Mucosa of stomach (tissue), 1 donor: ENCODE measurements around the gene OR52E1.

Experiments
- H3K27me3 ChIP-seq: one replicate; pipeline ENCODE4 v1.7.0; 2013; ENCODE audit warnings: mild to moderate bottlenecking, low read length; ENCODE audit not compliant: control insufficient read depth, insufficient read depth
- H3K36me3 ChIP-seq: one replicate; pipeline ENCODE4 v1.7.0; 2013; ENCODE audit warnings: low read length; ENCODE audit not compliant: control insufficient read depth, insufficient read depth
- H3K4me1 ChIP-seq: one replicate; pipeline ENCODE4 v1.7.0; 2013; ENCODE audit warnings: mild to moderate bottlenecking, low read length; ENCODE audit not compliant: control insufficient read depth, insufficient read depth
- H3K4me3 ChIP-seq: one replicate; pipeline ENCODE4 v1.7.0; 2013; ENCODE audit warnings: low read length
- H3K9ac ChIP-seq: one replicate; pipeline ENCODE4 v1.7.0; 2013; ENCODE audit warnings: mild to moderate bottlenecking, low read length, moderate library complexity
- H3K9me3 ChIP-seq: one replicate; pipeline ENCODE4 v1.7.0; 2013; ENCODE audit warnings: mild to moderate bottlenecking, low read length, moderate library complexity; ENCODE audit not compliant: control insufficient read depth
- donor health status: Pancreatic carcinoma.

OR52E1 gene

DNA sequence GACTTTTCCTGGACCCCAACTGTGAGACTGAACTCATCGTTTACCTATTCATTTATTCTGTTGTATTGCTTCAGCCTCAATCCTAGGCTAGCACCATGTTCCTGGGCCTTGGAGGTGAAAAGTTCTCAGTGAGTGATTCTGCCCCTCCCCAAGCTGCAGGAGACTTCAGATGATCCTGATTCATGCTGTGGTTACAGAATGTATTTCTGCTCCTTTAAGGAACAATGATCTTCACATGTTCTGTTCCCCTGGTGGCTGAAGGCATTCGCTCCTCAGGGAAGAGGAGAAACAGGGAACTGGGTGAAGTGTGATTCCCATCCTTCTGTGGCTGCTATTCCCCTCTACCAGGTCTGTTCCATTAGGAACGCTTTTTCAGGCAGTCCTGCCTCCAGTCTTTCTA, 2.4 kb downstream of the OR52E1 start:
- Histone ChIP-seq H3K27me3 (no peaks in the 10 kb centered on the region), H3K36me3 (no peaks in the 10 kb centered on the region), H3K9me3 (no peaks in the 10 kb centered on the region), H3K4me1 (no peaks in the 10 kb centered on the region), H3K4me3 (no peak overlapping the region), H3K9ac (no peak overlapping the region)

- Histone ChIP-seq H3K36me3 (no peaks in the 10 kb centered on the region), H3K9me3 (no peaks in the 10 kb centered on the region), H3K27me3 (no peaks in the 10 kb centered on the region), H3K4me1 (no peaks in the 10 kb centered on the region), H3K9ac (no peak overlapping the region), H3K4me3 (no peak overlapping the region)
Measured at GRCh38 chr11:5081405-5081804, 12.0 kb downstream of the OR52E1 start.

- Histone ChIP-seq H3K4me3 (no peak overlapping the region), H3K4me1 (no peaks in the 10 kb centered on the region), H3K9ac (no peak overlapping the region), H3K9me3 (no peaks in the 10 kb centered on the region), H3K27me3 (no peaks in the 10 kb centered on the region), H3K36me3 (no peaks in the 10 kb centered on the region)
Measured at GRCh38 chr11:5083602-5084001, 14.2 kb downstream of the OR52E1 start.

GRCh38 chr11:5088556-5088955, 19.2 kb downstream of the OR52E1 start:
- no peaks in the 10 kb centered on the region for H3K4me1 ChIP-seq
- H3K9ac ChIP-seq = no peak overlapping the region
- no peaks in the 10 kb centered on the region for H3K9me3 ChIP-seq
- no peak overlapping the region for H3K4me3 ChIP-seq
- no peaks in the 10 kb centered on the region for H3K27me3 ChIP-seq
- H3K36me3 ChIP-seq = no peaks in the 10 kb centered on the region

GRCh38 chr11:5090668-5091067, 21.3 kb downstream of the OR52E1 start:
- Histone ChIP-seq H3K9me3 (no peaks in the 10 kb centered on the region), H3K9ac (no peak overlapping the region), H3K4me1 (no peaks in the 10 kb centered on the region), H3K27me3 (no peaks in the 10 kb centered on the region), H3K36me3 (no peaks in the 10 kb centered on the region), H3K4me3 (no peak overlapping the region)

- H3K36me3 ChIP-seq = no peaks in the 10 kb centered on the region
- no peaks in the 10 kb centered on the region for H3K27me3 ChIP-seq
- H3K9me3 ChIP-seq = no peaks in the 10 kb centered on the region
- no peak overlapping the region for H3K4me3 ChIP-seq
- no peak overlapping the region for H3K9ac ChIP-seq
- H3K4me1 ChIP-seq = no peaks in the 10 kb centered on the region
Measured at GRCh38 chr11:5092821-5093585, 23.6 kb downstream of the OR52E1 start.

DNA sequence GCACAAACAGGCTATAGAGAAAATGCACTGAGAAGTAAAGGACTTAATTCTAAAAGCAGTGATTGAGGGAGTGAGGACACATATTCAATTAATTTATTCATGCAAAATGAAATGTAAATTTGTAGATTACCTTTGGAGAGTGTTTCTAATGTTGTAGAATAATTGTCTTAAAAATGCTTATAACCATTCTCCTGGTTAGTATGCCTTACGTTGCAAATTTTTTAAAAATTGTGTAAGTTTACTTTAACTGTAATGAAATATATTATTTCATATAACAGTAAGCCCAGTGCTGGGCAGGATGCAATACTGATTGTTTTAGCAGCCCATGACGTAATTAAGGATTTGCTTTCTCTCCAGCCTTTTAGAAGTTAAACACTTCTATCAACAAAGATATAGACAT, 26.6 kb downstream of the OR52E1 start:
- no peaks in the 10 kb centered on the region for H3K4me1 ChIP-seq
- no peak overlapping the region for H3K4me3 ChIP-seq
- no peaks in the 10 kb centered on the region for H3K27me3 ChIP-seq
- H3K9ac ChIP-seq = no peak overlapping the region
- no peaks in the 10 kb centered on the region for H3K36me3 ChIP-seq
- H3K9me3 ChIP-seq = no peaks in the 10 kb centered on the region

- no peak overlapping the region for H3K4me3 ChIP-seq
- H3K4me1 ChIP-seq = no peaks in the 10 kb centered on the region
- no peak overlapping the region for H3K9ac ChIP-seq
- H3K9me3 ChIP-seq = no peaks in the 10 kb centered on the region
- H3K36me3 ChIP-seq = no peaks in the 10 kb centered on the region
- H3K27me3 ChIP-seq = no peaks in the 10 kb centered on the region
Measured at GRCh38 chr11:5102246-5102645, 32.9 kb downstream of the OR52E1 start.

- Histone ChIP-seq H3K27me3 (no peaks in the 10 kb centered on the region), H3K4me3 (no peak overlapping the region), H3K4me1 (no peaks in the 10 kb centered on the region), H3K9ac (no peak overlapping the region), H3K36me3 (no peaks in the 10 kb centered on the region), H3K9me3 (no peaks in the 10 kb centered on the region)
Measured at GRCh38 chr11:5103066-5103465, 33.7 kb downstream of the OR52E1 start.

DNA sequence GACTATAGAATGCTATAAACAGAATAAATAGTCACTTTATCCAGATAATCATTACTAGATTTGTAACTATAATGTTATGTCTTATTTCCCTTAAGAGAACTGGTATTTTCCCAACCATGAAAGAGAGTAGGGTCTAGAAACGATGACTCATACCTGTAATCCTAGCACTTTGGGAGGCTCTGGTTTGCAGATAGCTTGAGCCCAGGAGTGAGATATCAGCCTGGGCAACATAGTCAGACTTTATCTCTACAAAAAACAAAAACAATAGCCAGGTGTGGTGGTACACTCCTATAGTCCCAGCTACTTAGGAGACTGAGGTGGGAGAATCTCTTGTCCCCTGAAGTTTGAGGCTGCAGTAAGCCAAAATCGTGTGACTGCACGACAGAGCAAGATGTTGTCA, 37.9 kb downstream of the OR52E1 start:
- no peaks in the 10 kb centered on the region for H3K4me1 ChIP-seq
- no peaks in the 10 kb centered on the region for H3K27me3 ChIP-seq
- H3K9me3 ChIP-seq = no peaks in the 10 kb centered on the region
- no peak overlapping the region for H3K9ac ChIP-seq
- no peak overlapping the region for H3K4me3 ChIP-seq
- H3K36me3 ChIP-seq = no peaks in the 10 kb centered on the region

- no peaks in the 10 kb centered on the region for H3K4me1 ChIP-seq
- no peaks in the 10 kb centered on the region for H3K9me3 ChIP-seq
- H3K9ac ChIP-seq = no peak overlapping the region
- no peak overlapping the region for H3K4me3 ChIP-seq
- H3K27me3 ChIP-seq = no peaks in the 10 kb centered on the region
- no peaks in the 10 kb centered on the region for H3K36me3 ChIP-seq
Measured at GRCh38 chr11:5115339-5115738, 46.0 kb downstream of the OR52E1 start.

GRCh38 chr11:5117588-5117987, 48.2 kb downstream of the OR52E1 start:
- H3K9me3 ChIP-seq = no peaks in the 10 kb centered on the region
- H3K36me3 ChIP-seq = no peaks in the 10 kb centered on the region
- H3K4me1 ChIP-seq = no peaks in the 10 kb centered on the region
- no peak overlapping the region for H3K4me3 ChIP-seq
- no peaks in the 10 kb centered on the region for H3K27me3 ChIP-seq
- no peak overlapping the region for H3K9ac ChIP-seq

DNA sequence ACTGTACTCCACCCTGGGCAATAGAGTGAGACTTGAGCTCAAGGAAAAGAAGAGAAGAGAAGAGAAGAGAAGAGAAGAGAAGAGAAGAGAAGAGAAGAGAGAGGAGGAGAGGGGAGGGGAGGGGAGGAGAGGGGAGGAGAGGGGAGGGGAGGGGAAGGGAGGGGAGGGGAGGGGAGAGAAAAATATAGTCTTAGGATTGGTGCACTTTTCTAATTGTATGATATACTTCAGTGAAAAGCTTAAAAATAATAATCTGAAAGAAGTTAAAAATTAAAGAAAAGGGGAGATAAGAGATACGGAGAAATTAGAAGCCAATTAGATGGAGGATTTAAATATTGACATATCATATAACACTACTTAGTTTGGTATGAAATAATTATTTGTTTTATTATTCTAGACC, 49.5 kb downstream of the OR52E1 start:
- H3K9ac ChIP-seq = no peak overlapping the region
- no peaks in the 10 kb centered on the region for H3K36me3 ChIP-seq
- no peaks in the 10 kb centered on the region for H3K4me1 ChIP-seq
- H3K4me3 ChIP-seq = no peak overlapping the region
- H3K27me3 ChIP-seq = no peaks in the 10 kb centered on the region
- no peaks in the 10 kb centered on the region for H3K9me3 ChIP-seq
